ENCODE results near the gene CTIF. TPM values are rescaled to one million over a fixed set of nuclear protein-coding genes. Genes with fewer than 3 reads are reported as not detected.
"Not testable (repeated sequence)": the region's sequence is repeated elsewhere in the genome, so short reads cannot be mapped to it uniquely, and the experiment has no call there.

CTIF gene
- total and polyA plus RNA-seq, 7 experiments from 2014 or later: 1.3 to 11.2 (median 2.5) TPM; not detected in 2

- CTCF ChIA-PET: no interaction called here
Observed at GRCh38 chr18:48866856-48867255, 328.0 kb downstream of the CTIF start.

GRCh38 chr18:48867978-48868377 lies 329.1 kb downstream of the CTIF start:
- peak overlapping the region in 1 of 10 donors; percentile 62 for H3K4me3 Mint-ChIP-seq
- H3K27me3 ChIP-seq (ENCODE audit: control insufficient read depth in 2 of 2, insufficient read depth in 2 of 2, low read length in 2 of 2): no peaks in the 10 kb centered on the region
- peaks cover 0 to 11% (median 0%) of the 10 kb centered on the region in 5 donors for H3K36me3 Mint-ChIP-seq
- ATAC-seq (no peak), DNase-seq (no peak)
- intact Hi-C loops (cut with micrococcal nuclease): loop anchor here in 1 of 2 donors (1.0 to 10.0 kb wide), 3 partner anchors 26 to 53 kb away; no protein-coding TSS in a partner anchor
- H3K36me3 ChIP-seq (ENCODE audit: control insufficient read depth in 2 of 3, insufficient read depth in 3 of 3, low read length in 3 of 3): no peaks in the 10 kb centered on the region
- H3K9me3 Mint-ChIP-seq: peaks cover 0 to 7% (median 0%) of the 10 kb centered on the region in 11 donors
- peak overlapping the region in 1 of 9 donors; percentile 88 for H3K27ac Mint-ChIP-seq
- peaks cover 0 to 4% (median 0%) of the 10 kb centered on the region in 3 experiments for H3K9me3 ChIP-seq (ENCODE audit: control insufficient read depth in 2 of 3, low read length in 3 of 3)
- ChIA-PET CTCF (interaction anchor here (0.6 kb wide), 1 partner anchor 16 kb away, joined by 3 read pairs; no protein-coding TSS in a partner anchor), POLR2A (no interaction called here)
- H3K4me3 ChIP-seq (ENCODE audit: low read length): no peak overlapping the region
- peaks cover 7 to 24% (median 11%) of the 10 kb centered on the region in 7 donors for H3K4me1 Mint-ChIP-seq
- H3K27me3 Mint-ChIP-seq: no peaks in the 10 kb centered on the region
- H3K4me1 ChIP-seq (ENCODE audit: control insufficient read depth in 2 of 2, insufficient read depth in 2 of 2, low read length in 2 of 2): peaks cover 0 to 41% of the 10 kb centered on the region in 2 donors
- H3K27ac ChIP-seq (ENCODE audit: low read depth, low read length): no peak overlapping the region

More at GRCh38 chr18:48866856-48867255, 328.0 kb downstream of the CTIF start:
- POLR2A ChIA-PET: interaction anchor here (0.6 kb wide), 1 partner anchor 15 kb away, joined by 3 read pairs; no protein-coding TSS in a partner anchor
- H3K27me3 ChIP-seq (ENCODE audit: control insufficient read depth in 2 of 2, insufficient read depth in 2 of 2, low read length in 2 of 2): no peaks in the 10 kb centered on the region
- intact Hi-C loops (cut with micrococcal nuclease): loop anchor here in 1 of 2 donors (5.0 to 10.0 kb wide), 2 partner anchors 35 to 52 kb away; no protein-coding TSS in a partner anchor
- H3K27ac ChIP-seq (ENCODE audit: low read depth, low read length): no peak overlapping the region
- Mint-ChIP-seq H3K27ac (no peak overlapping the region), H3K9me3 (peaks cover 0 to 7% (median 0%) of the 10 kb centered on the region in 11 donors), H3K27me3 (no peaks in the 10 kb centered on the region), H3K4me1 (peaks cover 7 to 18% (median 11%) of the 10 kb centered on the region in 7 donors), H3K4me3 (no peak overlapping the region), H3K36me3 (peaks cover 0 to 11% (median 0%) of the 10 kb centered on the region in 5 donors)
- no peak overlapping the region for H3K4me3 ChIP-seq (ENCODE audit: low read length)
- H3K9me3 ChIP-seq (ENCODE audit: control insufficient read depth in 2 of 3, low read length in 3 of 3): peaks cover 0 to 4% (median 0%) of the 10 kb centered on the region in 3 experiments
- DNase-seq: no peak
- H3K36me3 ChIP-seq (ENCODE audit: control insufficient read depth in 2 of 3, insufficient read depth in 3 of 3, low read length in 3 of 3): no peaks in the 10 kb centered on the region
- H3K4me1 ChIP-seq (ENCODE audit: control insufficient read depth in 2 of 2, insufficient read depth in 2 of 2, low read length in 2 of 2): peaks cover 0 to 41% of the 10 kb centered on the region in 2 donors
- no peak for ATAC-seq

GRCh38 chr18:48868468-48869466 lies 329.9 kb downstream of the CTIF start:
- Mint-ChIP-seq H3K27ac (peak overlapping the region in 3 of 9 donors; percentile 55 to 88 (median 62)), H3K4me3 (peak overlapping the region in 1 of 10 donors; percentile 62), H3K9me3 (peaks cover 0 to 7% (median 0%) of the 10 kb centered on the region in 11 donors), H3K27me3 (no peaks in the 10 kb centered on the region), H3K36me3 (peaks cover 0 to 10% (median 0%) of the 10 kb centered on the region in 5 donors), H3K4me1 (peaks cover 7 to 28% (median 11%) of the 10 kb centered on the region in 7 donors)
- Histone ChIP-seq H3K27ac (ENCODE audit: low read depth, low read length) (no peak overlapping the region), H3K4me1 (ENCODE audit: control insufficient read depth in 2 of 2, insufficient read depth in 2 of 2, low read length in 2 of 2) (peaks cover 0 to 41% of the 10 kb centered on the region in 2 donors), H3K36me3 (ENCODE audit: control insufficient read depth in 2 of 3, insufficient read depth in 3 of 3, low read length in 3 of 3) (no peaks in the 10 kb centered on the region), H3K27me3 (ENCODE audit: control insufficient read depth in 2 of 2, insufficient read depth in 2 of 2, low read length in 2 of 2) (no peaks in the 10 kb centered on the region), H3K4me3 (ENCODE audit: low read length) (no peak overlapping the region), H3K9me3 (ENCODE audit: control insufficient read depth in 2 of 3, low read length in 3 of 3) (peaks cover 0 to 4% (median 0%) of the 10 kb centered on the region in 3 experiments)
- CTCF ChIA-PET: no interaction called here
- ATAC-seq (peak; percentile 79), DNase-seq (peak in 1 of 9 donors; percentile 65)
- POLR2A ChIA-PET: interaction anchor here (0.6 kb wide), 1 partner anchor 143 kb away, joined by 3 read pairs; no protein-coding TSS in a partner anchor
- intact Hi-C loops (cut with micrococcal nuclease): loop anchor here in 1 of 2 donors (1.0 to 10.0 kb wide), 3 partner anchors 26 to 54 kb away; no protein-coding TSS in a partner anchor

GRCh38 chr18:48869591-48869990 lies 330.8 kb downstream of the CTIF start:
- no peak overlapping the region for H3K27ac ChIP-seq (ENCODE audit: low read depth, low read length)
- peaks cover 0 to 41% of the 10 kb centered on the region in 2 donors for H3K4me1 ChIP-seq (ENCODE audit: control insufficient read depth in 2 of 2, insufficient read depth in 2 of 2, low read length in 2 of 2)
- intact Hi-C loops (cut with micrococcal nuclease): loop anchor here in 1 of 2 donors (5.0 to 10.0 kb wide), 2 partner anchors 37 to 55 kb away; no protein-coding TSS in a partner anchor
- Mint-ChIP-seq H3K27me3 (no peaks in the 10 kb centered on the region), H3K36me3 (peaks cover 0 to 6% (median 0%) of the 10 kb centered on the region in 5 donors), H3K27ac (peak overlapping the region in 1 of 9 donors; percentile 43), H3K4me3 (no peak overlapping the region), H3K9me3 (peaks cover 0 to 7% (median 0%) of the 10 kb centered on the region in 11 donors), H3K4me1 (peaks cover 7 to 28% (median 11%) of the 10 kb centered on the region in 7 donors)
- no peak for ATAC-seq
- ChIA-PET POLR2A (no interaction called here), CTCF (no interaction called here)
- no peaks in the 10 kb centered on the region for H3K27me3 ChIP-seq (ENCODE audit: control insufficient read depth in 2 of 2, insufficient read depth in 2 of 2, low read length in 2 of 2)
- no peak overlapping the region for H3K4me3 ChIP-seq (ENCODE audit: low read length)
- peaks cover 0 to 4% (median 0%) of the 10 kb centered on the region in 3 experiments for H3K9me3 ChIP-seq (ENCODE audit: control insufficient read depth in 2 of 3, low read length in 3 of 3)
- DNase-seq: no peak
- no peaks in the 10 kb centered on the region for H3K36me3 ChIP-seq (ENCODE audit: control insufficient read depth in 2 of 3, insufficient read depth in 3 of 3, low read length in 3 of 3)

- H3K36me3 Mint-ChIP-seq; intact Hi-C loops (cut with micrococcal nuclease): not testable (repeated sequence)
Observed at GRCh38 chr18:48870926-48871325, 332.1 kb downstream of the CTIF start.

GRCh38 chr18:48871391-48872166 lies 332.7 kb downstream of the CTIF start:
- no peak for ATAC-seq
- no peak overlapping the region for H3K4me3 Mint-ChIP-seq
- DNase-seq: no peak
- ChIA-PET POLR2A (no interaction called here), CTCF (no interaction called here)
- Histone ChIP-seq H3K27me3 (ENCODE audit: control insufficient read depth in 2 of 2, insufficient read depth in 2 of 2, low read length in 2 of 2) (no peaks in the 10 kb centered on the region), H3K4me1 (ENCODE audit: control insufficient read depth in 2 of 2, insufficient read depth in 2 of 2, low read length in 2 of 2) (peaks cover 0 to 35% of the 10 kb centered on the region in 2 donors), H3K9me3 (ENCODE audit: control insufficient read depth in 2 of 3, low read length in 3 of 3) (no peaks in the 10 kb centered on the region), H3K27ac (ENCODE audit: low read depth, low read length) (no peak overlapping the region), H3K36me3 (ENCODE audit: control insufficient read depth in 2 of 3, insufficient read depth in 3 of 3, low read length in 3 of 3) (no peaks in the 10 kb centered on the region), H3K4me3 (ENCODE audit: low read length) (no peak overlapping the region)
- intact Hi-C loops (cut with micrococcal nuclease): no loop called here
- H3K27ac Mint-ChIP-seq: peak overlapping the region in 1 of 9 donors; percentile 73
- H3K36me3 Mint-ChIP-seq: no peaks in the 10 kb centered on the region
- H3K9me3 Mint-ChIP-seq: no peaks in the 10 kb centered on the region
- peaks cover 7 to 28% (median 11%) of the 10 kb centered on the region in 7 donors for H3K4me1 Mint-ChIP-seq
- H3K27me3 Mint-ChIP-seq: no peaks in the 10 kb centered on the region

More at GRCh38 chr18:48870926-48871325, 332.1 kb downstream of the CTIF start:
- H3K36me3 ChIP-seq (ENCODE audit: control insufficient read depth in 2 of 3, insufficient read depth in 3 of 3, low read length in 3 of 3); H3K27ac Mint-ChIP-seq; H3K9me3 ChIP-seq (ENCODE audit: control insufficient read depth in 2 of 3, low read length in 3 of 3); H3K27ac ChIP-seq (ENCODE audit: low read depth, low read length); ATAC-seq; CTCF ChIA-PET; DNase-seq; POLR2A ChIA-PET; H3K4me3 ChIP-seq (ENCODE audit: low read length); H3K9me3 Mint-ChIP-seq; H3K27me3 ChIP-seq (ENCODE audit: control insufficient read depth in 2 of 2, insufficient read depth in 2 of 2, low read length in 2 of 2); H3K27me3 Mint-ChIP-seq; H3K4me3 Mint-ChIP-seq: not testable (repeated sequence)
- H3K4me1 ChIP-seq (ENCODE audit: control insufficient read depth in 2 of 2, insufficient read depth in 2 of 2, low read length in 2 of 2): peaks cover 0 to 41% of the 10 kb centered on the region in 2 donors
- H3K4me1 Mint-ChIP-seq: peaks cover 7 to 28% (median 11%) of the 10 kb centered on the region in 7 donors

Measured in naive thymus-derived CD4-positive, alpha-beta T cell (primary cell).